Liver (tissue), 3 donors: ENCODE data around the gene SDC1.

Source experiments
- CTCF ChIP-seq: fragments of 150-350 bp; IDR thresholded peaks from 2 replicates; pipeline ENCODE4 v1.5.1; 2017; ENCODE audit warnings: improper control_type of control experiment, low read depth, low read length; ENCODE audit not compliant: missing input control
- GABPA ChIP-seq, 2 donors: IDR thresholded peaks in 1 of 2; conservative IDR thresholded peaks in 1 of 2; 2 replicates each; pipeline ENCODE4 v1.6.1; 2016; ENCODE audit warnings: antibody characterized with exemption in 2 of 2, mild to moderate bottlenecking in 1 of 2, moderate library complexity in 1 of 2
- HNF4G ChIP-seq: IDR thresholded peaks from 2 replicates; pipeline ENCODE4 v1.6.1; 2016; ENCODE audit warnings: antibody characterized with exemption
- JUND ChIP-seq, 2 donors: IDR thresholded peaks; 2 replicates each; pipeline ENCODE4 v1.6.1; 2016; ENCODE audit warnings: antibody characterized with exemption in 2 of 2
- RAD21 ChIP-seq, 2 donors: IDR thresholded peaks; 2 replicates each; pipeline ENCODE4 v1.6.1; 2016; ENCODE audit warnings: antibody characterized with exemption in 2 of 2, mild to moderate bottlenecking in 2 of 2
- TAF1 ChIP-seq: conservative IDR thresholded peaks from 2 replicates; pipeline ENCODE4 v1.6.1; 2016; ENCODE audit warnings: antibody characterized with exemption, mild to moderate bottlenecking
- YY1 ChIP-seq: IDR thresholded peaks from 2 replicates; pipeline ENCODE4 v1.6.1; 2016; ENCODE audit warnings: antibody characterized with exemption, mild to moderate bottlenecking
- TF ChIP-seq, protein P1 (sequence below): IDR thresholded peaks from 2 replicates; pipeline ENCODE4 v1.6.1; 2016; ENCODE audit warnings: antibody characterized with exemption, mild to moderate bottlenecking
- donor health status: healthy.
- donor health status: healthy.

DNA sequence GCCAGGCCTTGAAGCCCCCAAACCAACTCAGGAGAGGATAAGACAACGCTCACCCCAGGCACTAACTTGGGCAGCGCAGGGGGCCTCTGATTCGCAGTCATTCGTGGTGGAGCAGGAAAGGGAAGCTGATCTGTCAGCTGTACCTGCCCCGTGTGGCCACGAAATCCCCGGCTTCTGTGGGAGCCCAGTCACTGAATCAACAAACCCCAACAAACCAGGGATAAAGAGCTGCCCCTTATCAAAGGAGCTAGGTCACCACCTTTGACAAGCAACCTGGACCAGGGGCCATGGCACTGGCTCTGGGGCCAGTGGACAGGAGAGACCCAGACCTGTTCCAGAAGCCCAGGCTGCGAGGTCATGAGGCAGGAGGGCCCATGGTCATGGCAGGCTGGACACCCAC lies 14.5 kb downstream of the SDC1 start:
- TF ChIP-seq CTCF (no peak), YY1 (no peak), HNF4G (no peak), RAD21 (IDR thresholded peaks at IDR 0.05) (no peak), GABPA (IDR thresholded peaks at IDR 0.05 in 1 of 2, conservative IDR thresholded peaks at IDR 0.05 in 1 of 2) (no peak), TAF1 (no peak), JUND (IDR thresholded peaks at IDR 0.05) (no peak)
- TF ChIP-seq, protein P1, sequence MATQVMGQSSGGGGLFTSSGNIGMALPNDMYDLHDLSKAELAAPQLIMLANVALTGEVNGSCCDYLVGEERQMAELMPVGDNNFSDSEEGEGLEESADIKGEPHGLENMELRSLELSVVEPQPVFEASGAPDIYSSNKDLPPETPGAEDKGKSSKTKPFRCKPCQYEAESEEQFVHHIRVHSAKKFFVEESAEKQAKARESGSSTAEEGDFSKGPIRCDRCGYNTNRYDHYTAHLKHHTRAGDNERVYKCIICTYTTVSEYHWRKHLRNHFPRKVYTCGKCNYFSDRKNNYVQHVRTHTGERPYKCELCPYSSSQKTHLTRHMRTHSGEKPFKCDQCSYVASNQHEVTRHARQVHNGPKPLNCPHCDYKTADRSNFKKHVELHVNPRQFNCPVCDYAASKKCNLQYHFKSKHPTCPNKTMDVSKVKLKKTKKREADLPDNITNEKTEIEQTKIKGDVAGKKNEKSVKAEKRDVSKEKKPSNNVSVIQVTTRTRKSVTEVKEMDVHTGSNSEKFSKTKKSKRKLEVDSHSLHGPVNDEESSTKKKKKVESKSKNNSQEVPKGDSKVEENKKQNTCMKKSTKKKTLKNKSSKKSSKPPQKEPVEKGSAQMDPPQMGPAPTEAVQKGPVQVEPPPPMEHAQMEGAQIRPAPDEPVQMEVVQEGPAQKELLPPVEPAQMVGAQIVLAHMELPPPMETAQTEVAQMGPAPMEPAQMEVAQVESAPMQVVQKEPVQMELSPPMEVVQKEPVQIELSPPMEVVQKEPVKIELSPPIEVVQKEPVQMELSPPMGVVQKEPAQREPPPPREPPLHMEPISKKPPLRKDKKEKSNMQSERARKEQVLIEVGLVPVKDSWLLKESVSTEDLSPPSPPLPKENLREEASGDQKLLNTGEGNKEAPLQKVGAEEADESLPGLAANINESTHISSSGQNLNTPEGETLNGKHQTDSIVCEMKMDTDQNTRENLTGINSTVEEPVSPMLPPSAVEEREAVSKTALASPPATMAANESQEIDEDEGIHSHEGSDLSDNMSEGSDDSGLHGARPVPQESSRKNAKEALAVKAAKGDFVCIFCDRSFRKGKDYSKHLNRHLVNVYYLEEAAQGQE, result no peak
